IgD-negative memory B cell (primary cell): Measurements from ENCODE around the gene WSB2. TPM values are rescaled to one million over a fixed set of nuclear protein-coding genes. Genes with fewer than 3 reads are reported as not detected.
"Not testable (repeated sequence)": the region's sequence is repeated elsewhere in the genome, so short reads cannot be mapped to it uniquely, and the experiment has no call there.

ENCODE experiments used
- H3K27ac Mint-ChIP-seq, 3 donors: one replicate each; pipeline ENCODE4 v1.8.0; 2020 to 2022; ENCODE audit warnings: mild to moderate bottlenecking in 3 of 3, mixed read lengths in 3 of 3, moderate library complexity in 1 of 3
- H3K27me3 Mint-ChIP-seq: one replicate; pipeline ENCODE4 v1.8.0; 2021; ENCODE audit warnings: mixed read lengths
- H3K36me3 Mint-ChIP-seq: one replicate; pipeline ENCODE4 v1.8.0; 2020; ENCODE audit warnings: mild to moderate bottlenecking, mixed read lengths
- H3K4me1 Mint-ChIP-seq, 3 donors: one replicate each; pipeline ENCODE4 v1.8.0; 2020 to 2022; ENCODE audit warnings: mixed read lengths in 3 of 3, mild to moderate bottlenecking in 1 of 3
- H3K4me3 Mint-ChIP-seq, 4 donors: one replicate each; pipeline ENCODE4 v1.8.0; 2020 to 2022; ENCODE audit warnings: mild to moderate bottlenecking in 4 of 4, mixed read lengths in 4 of 4, moderate library complexity in 3 of 4
- H3K9me3 Mint-ChIP-seq, 3 donors: one replicate each; pipeline ENCODE4 v1.8.0; 2020 to 2021; ENCODE audit warnings: mixed read lengths in 3 of 3, mild to moderate bottlenecking in 1 of 3
- polyA plus RNA-seq: library from polyadenylated mRNA; unstranded; fragments of 300-500 nt; fragmentation: Illumina TruSeq; gene quantifications from one replicate; pipeline ENCODE4 v1.2.3, GENCODE V29; 2021

The WSB2 gene
- polyA plus RNA-seq, 1 donor from 2014 or later: 4.5 TPM

- not testable (repeated sequence) for H3K27ac Mint-ChIP-seq, H3K4me1 Mint-ChIP-seq, H3K36me3 Mint-ChIP-seq, H3K4me3 Mint-ChIP-seq, H3K9me3 Mint-ChIP-seq, H3K27me3 Mint-ChIP-seq
Observed at GRCh38 chr12:118081521-118081920, 20.5 kb upstream of the WSB2 start.

GRCh38 chr12:118073768-118074167 is 12.8 kb upstream of the WSB2 start:
- H3K4me1 Mint-ChIP-seq: peaks cover 0 to 2% (median 2%) of the 10 kb centered on the region in 3 donors
- H3K27ac Mint-ChIP-seq: no peak overlapping the region
- H3K4me3 Mint-ChIP-seq: peak overlapping the region in 1 of 4 donors; percentile 52
- peaks cover 1% of the 10 kb centered on the region for H3K36me3 Mint-ChIP-seq
- H3K27me3 Mint-ChIP-seq: no peaks in the 10 kb centered on the region
- peaks cover 0 to 6% (median 0%) of the 10 kb centered on the region in 3 donors for H3K9me3 Mint-ChIP-seq

GRCh38 chr12:118070650-118071049 is 9.7 kb upstream of the WSB2 start:
- Mint-ChIP-seq H3K36me3 (no peaks in the 10 kb centered on the region), H3K4me3 (no peak overlapping the region), H3K27ac (no peak overlapping the region), H3K27me3 (peaks cover 5% of the 10 kb centered on the region), H3K4me1 (peaks cover 2 to 5% (median 3%) of the 10 kb centered on the region in 3 donors), H3K9me3 (no peaks in the 10 kb centered on the region)

- Mint-ChIP-seq H3K36me3 (no peaks in the 10 kb centered on the region), H3K27me3 (peaks cover 5% of the 10 kb centered on the region), H3K4me3 (no peak overlapping the region), H3K4me1 (peaks cover 11 to 22% (median 15%) of the 10 kb centered on the region in 3 donors), H3K9me3 (no peaks in the 10 kb centered on the region), H3K27ac (no peak overlapping the region)
Observed at GRCh38 chr12:118068445-118068844, 7.5 kb upstream of the WSB2 start.

GRCh38 chr12:118065380-118065779 is 4.4 kb upstream of the WSB2 start:
- Mint-ChIP-seq H3K36me3 (no peaks in the 10 kb centered on the region), H3K4me3 (peak overlapping the region in 3 of 4 donors; percentile 3 to 93 (median 18)), H3K27ac (no peak overlapping the region), H3K27me3 (peaks cover 9% of the 10 kb centered on the region), H3K4me1 (peaks cover 16 to 22% (median 21%) of the 10 kb centered on the region in 3 donors), H3K9me3 (no peaks in the 10 kb centered on the region)

- Mint-ChIP-seq H3K27ac (no peak overlapping the region), H3K4me3 (peak overlapping the region in 3 of 4 donors; percentile 37 to 93 (median 82)), H3K27me3 (peaks cover 9% of the 10 kb centered on the region), H3K4me1 (peaks cover 19 to 30% (median 27%) of the 10 kb centered on the region in 3 donors), H3K9me3 (no peaks in the 10 kb centered on the region), H3K36me3 (no peaks in the 10 kb centered on the region)
Observed at GRCh38 chr12:118064608-118065007, 3.6 kb upstream of the WSB2 start.

GRCh38 chr12:118063576-118064391 is 2.8 kb upstream of the WSB2 start:
- peak overlapping the region in 1 of 3 donors; percentile 18 for H3K27ac Mint-ChIP-seq
- H3K36me3 Mint-ChIP-seq: no peaks in the 10 kb centered on the region
- H3K27me3 Mint-ChIP-seq: peaks cover 9% of the 10 kb centered on the region
- peaks cover 22 to 35% (median 32%) of the 10 kb centered on the region in 3 donors for H3K4me1 Mint-ChIP-seq
- H3K9me3 Mint-ChIP-seq: no peaks in the 10 kb centered on the region
- peak overlapping the region in 3 of 4 donors; percentile 46 to 93 (median 77) for H3K4me3 Mint-ChIP-seq

- H3K36me3 Mint-ChIP-seq: no peaks in the 10 kb centered on the region
- H3K27me3 Mint-ChIP-seq: peaks cover 7% of the 10 kb centered on the region
- peaks cover 22 to 35% (median 33%) of the 10 kb centered on the region in 3 donors for H3K4me1 Mint-ChIP-seq
- H3K4me3 Mint-ChIP-seq: peak overlapping the region; percentile 78 to 99 (median 90)
- H3K27ac Mint-ChIP-seq: peak overlapping the region; percentile 25 to 88 (median 30)
- no peaks in the 10 kb centered on the region for H3K9me3 Mint-ChIP-seq
Observed at GRCh38 chr12:118061873-118062843, 1.2 kb upstream of the WSB2 start.

GRCh38 chr12:118060301-118061010 is 523 bp downstream of the WSB2 start:
- H3K4me3 Mint-ChIP-seq: peak overlapping the region; percentile 82 to 94 (median 90)
- H3K27me3 Mint-ChIP-seq: peaks cover 4% of the 10 kb centered on the region
- no peaks in the 10 kb centered on the region for H3K36me3 Mint-ChIP-seq
- no peaks in the 10 kb centered on the region for H3K9me3 Mint-ChIP-seq
- H3K4me1 Mint-ChIP-seq: peaks cover 21 to 36% (median 33%) of the 10 kb centered on the region in 3 donors
- peak overlapping the region; percentile 44 to 98 (median 92) for H3K27ac Mint-ChIP-seq

GRCh38 chr12:118059341-118060191 is 1.4 kb downstream of the WSB2 start:
- Mint-ChIP-seq H3K27me3 (peaks cover 4% of the 10 kb centered on the region), H3K4me3 (peak overlapping the region; percentile 82 to 94 (median 90)), H3K27ac (peak overlapping the region; percentile 44 to 98 (median 92)), H3K36me3 (no peaks in the 10 kb centered on the region), H3K4me1 (peaks cover 20 to 31% (median 28%) of the 10 kb centered on the region in 3 donors), H3K9me3 (no peaks in the 10 kb centered on the region)

GRCh38 chr12:118058881-118059280 is 2.1 kb downstream of the WSB2 start:
- Mint-ChIP-seq H3K27me3 (peaks cover 4% of the 10 kb centered on the region), H3K4me3 (peak overlapping the region in 2 of 4 donors; percentile 88 to 91), H3K27ac (peak overlapping the region; percentile 65 to 98 (median 92)), H3K4me1 (peaks cover 20 to 25% (median 25%) of the 10 kb centered on the region in 3 donors), H3K36me3 (no peaks in the 10 kb centered on the region), H3K9me3 (no peaks in the 10 kb centered on the region)

GRCh38 chr12:118058227-118058626 is 2.8 kb downstream of the WSB2 start:
- no peaks in the 10 kb centered on the region for H3K9me3 Mint-ChIP-seq
- H3K27me3 Mint-ChIP-seq: peaks cover 4% of the 10 kb centered on the region
- peak overlapping the region in 1 of 4 donors; percentile 47 for H3K4me3 Mint-ChIP-seq
- H3K27ac Mint-ChIP-seq: peak overlapping the region in 1 of 3 donors; percentile 65
- peaks cover 20 to 25% (median 21%) of the 10 kb centered on the region in 3 donors for H3K4me1 Mint-ChIP-seq
- no peaks in the 10 kb centered on the region for H3K36me3 Mint-ChIP-seq

- H3K27me3 Mint-ChIP-seq: no peaks in the 10 kb centered on the region
- H3K36me3 Mint-ChIP-seq: peaks cover 7% of the 10 kb centered on the region
- H3K27ac Mint-ChIP-seq: peak overlapping the region in 2 of 3 donors; percentile 7 to 10
- H3K9me3 Mint-ChIP-seq: no peaks in the 10 kb centered on the region
- peaks cover 16 to 21% (median 18%) of the 10 kb centered on the region in 3 donors for H3K4me1 Mint-ChIP-seq
- H3K4me3 Mint-ChIP-seq: no peak overlapping the region
Observed at GRCh38 chr12:118055865-118056773, 4.9 kb downstream of the WSB2 start.
